Adrenal gland (tissue), 5 donors: Measurements from ENCODE around the gene TNIP2.

Experiments used
- CTCF ChIP-seq, 6 experiments: fragments of 450-650 bp in 4 of 6; fragments of 200-600 bp in 2 of 6; sonication (generic) in 1 of 6; IDR thresholded peaks; 1 replicate in 5 of 6; 2 replicates in 1 of 6; pipeline versions ENCODE4 v1.5.1 to v1.8.0; 2016 to 2021; ENCODE audit warnings: antibody characterized with exemption in 6 of 6, mild to moderate bottlenecking in 2 of 6, moderate library complexity in 1 of 6
- POLR2A ChIP-seq, 2 donors: fragments of 450-650 bp; IDR thresholded peaks; one replicate each; pipeline ENCODE4 v1.6.1; 2017; ENCODE audit warnings: antibody characterized with exemption in 2 of 2, mild to moderate bottlenecking in 2 of 2, moderate library complexity in 1 of 2
- donor health status: DM: no; HTN: no; CAD: no.

GRCh38 chr4:2788532-2789103 lies 32.5 kb upstream of the TNIP2 start:
- no peak for TF ChIP-seq CTCF (IDR thresholded peaks at IDR 0.05)
- TF ChIP-seq POLR2A (IDR thresholded peaks at IDR 0.05), result no peak
